Tibial nerve (tissue), 4 donors: ENCODE measurements around the gene MOB3A. TPM values are rescaled to one million over a fixed set of nuclear protein-coding genes. Genes with fewer than 3 reads are reported as not detected.
A peak's percentile ranks its signal among the peaks of the same experiment; 100 is the strongest.

Experiments
- DNase-seq, 2 donors: peaks; one replicate each; pipeline ENCODE4 v3.0.0-alpha.2; 2019; ENCODE audit warnings: low spot score in 2 of 2
- H3K27ac ChIP-seq, 4 donors: fragments of 200-600 bp; sonication (generic) in 3 of 4; one replicate each; pipeline ENCODE4 v1.5.1; 2017 to 2019; ENCODE audit warnings: mild to moderate bottlenecking in 1 of 4
- H3K27me3 ChIP-seq, 2 donors: fragments of 200-600 bp; sonication (generic) in 1 of 2; one replicate each; pipeline versions ENCODE4 v1.5.1 to v1.6.0; 2017 to 2019
- H3K36me3 ChIP-seq, 3 donors: fragments of 200-600 bp; sonication (generic); one replicate each; pipeline ENCODE4 v1.5.1; 2018 to 2019
- H3K4me1 ChIP-seq, 4 donors: fragments of 200-600 bp; sonication (generic) in 3 of 4; one replicate each; pipeline ENCODE4 v1.5.1; 2017 to 2019
- H3K4me3 ChIP-seq, 4 donors: fragments of 200-600 bp; sonication (generic) in 3 of 4; one replicate each; pipeline ENCODE4 v1.5.1; 2017 to 2019; ENCODE audit warnings: mild to moderate bottlenecking in 1 of 4, moderate library complexity in 1 of 4
- H3K9me3 ChIP-seq, 4 donors: fragments of 200-600 bp; sonication (generic) in 3 of 4; one replicate each; pipeline ENCODE4 v1.5.1; 2017 to 2019
- CTCF ChIP-seq, 5 experiments: fragments of 200-600 bp in 3 of 5; fragments of 450-650 bp in 2 of 5; sonication (generic) in 3 of 5; IDR thresholded peaks; one replicate each; pipeline ENCODE4 v1.5.1; 2016 to 2019; ENCODE audit warnings: antibody characterized with exemption in 5 of 5, mild to moderate bottlenecking in 3 of 5, moderate library complexity in 2 of 5
- EP300 ChIP-seq, 2 donors: sonication (generic); formaldehyde crosslinking; IDR thresholded peaks; one replicate each; pipeline ENCODE4 v1.6.1; 2017; ENCODE audit warnings: antibody characterized with exemption in 2 of 2, mild to moderate bottlenecking in 1 of 2
- POLR2A ChIP-seq, 2 donors: fragments of 450-650 bp; IDR thresholded peaks; one replicate each; pipeline ENCODE4 v1.6.1; 2017; ENCODE audit warnings: antibody characterized with exemption in 2 of 2, mild to moderate bottlenecking in 2 of 2, moderate library complexity in 2 of 2
- WGBS, 2 donors: methylation state at CpG; one replicate each; pipeline ENCODE4 v1.1.5; 2018; 5-methylcytosine and 5-hydroxymethylcytosine counted together
- total RNA-seq, 4 donors: library from RNA; depleted of rRNA; stranded (reverse); fragments of >200 nt; gene quantifications; one replicate each; pipeline ENCODE4 v1.1.0, GENCODE V29; 2016

MOB3A gene
- total RNA-seq, 4 donors from 2014 or later, result 31.7 to 70.8 (median 35.2) TPM

DNA sequence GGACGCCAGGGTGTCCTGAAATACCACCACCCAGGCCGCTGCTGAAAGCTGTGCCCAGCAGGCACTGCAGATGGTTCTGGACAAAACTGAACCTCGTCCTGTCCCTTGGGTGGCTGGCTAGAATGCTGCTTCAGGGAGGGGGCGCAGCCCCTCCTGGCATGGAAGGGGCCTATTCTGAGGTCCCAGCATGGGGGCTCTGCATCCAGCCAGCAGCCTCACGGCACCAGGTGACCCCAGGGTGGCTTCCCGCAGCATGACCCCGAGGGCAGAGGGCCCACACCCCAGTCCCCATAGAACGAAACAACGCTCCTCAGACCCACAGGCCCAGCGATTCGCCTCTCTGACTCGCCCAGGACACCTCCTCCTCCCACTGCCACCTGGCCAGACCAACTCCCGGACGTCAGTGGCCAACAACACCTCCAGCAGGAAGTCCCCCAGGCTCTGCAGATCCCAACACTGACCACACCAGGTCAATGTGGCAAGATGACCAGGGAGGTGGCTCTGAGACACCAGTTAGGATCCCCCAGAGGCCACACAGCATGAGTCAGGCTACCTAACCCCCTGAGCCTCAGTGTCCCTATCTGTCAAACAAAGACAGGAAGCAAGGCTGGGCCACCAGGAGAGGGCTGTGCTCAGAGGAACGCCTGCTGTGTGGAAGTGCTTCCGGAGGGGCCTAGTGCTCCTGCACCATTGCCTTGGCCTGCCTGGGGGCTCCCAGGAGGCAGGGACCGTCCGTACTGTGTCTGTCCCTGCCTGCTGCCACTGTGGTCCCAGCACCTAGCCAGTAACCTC, 51.2 kb downstream of the MOB3A start:
- DNase-seq, result no peak

DNA sequence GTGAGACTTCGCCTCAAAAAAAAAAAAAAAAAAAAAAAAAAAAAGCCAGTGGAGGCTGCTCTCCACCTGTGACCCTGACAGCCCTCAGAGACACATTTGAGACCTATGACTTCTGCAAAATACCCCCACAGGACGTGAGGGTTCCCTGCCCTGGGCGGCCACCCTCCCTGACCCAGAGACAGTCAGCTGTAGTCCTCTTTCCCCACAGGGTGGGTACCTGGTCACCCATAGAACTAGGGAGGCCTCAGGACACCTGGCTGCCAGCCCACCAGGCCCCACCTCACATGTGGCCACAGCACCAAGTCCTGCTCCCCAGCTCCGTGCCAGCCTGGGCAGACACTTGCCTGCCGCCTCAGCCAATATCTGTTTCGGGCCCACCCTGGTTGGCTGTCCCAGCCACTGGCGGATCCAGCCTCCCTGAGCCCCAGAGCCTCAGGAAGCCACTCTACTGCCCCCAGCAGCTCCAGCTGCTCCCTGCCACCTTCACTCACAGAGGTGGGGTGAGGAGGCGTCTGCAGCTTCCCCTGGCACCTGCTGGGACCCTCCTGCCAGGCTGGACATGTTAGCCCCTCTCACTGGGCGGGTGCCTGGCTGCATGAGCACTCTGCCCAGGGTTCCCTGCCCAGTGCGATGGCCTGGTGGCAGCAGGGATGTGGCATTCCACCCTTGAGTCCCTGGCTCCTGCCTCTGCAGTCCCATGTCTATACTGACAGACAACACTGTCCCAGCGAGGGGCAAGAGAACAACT, 52.0 kb downstream of the MOB3A start:
- Histone ChIP-seq H3K27me3 (no peaks in the 10 kb centered on the region), H3K4me1 (peaks cover 0 to 99% (median 89%) of the 10 kb centered on the region in 4 donors), H3K36me3 (peaks cover 0 to 74% (median 41%) of the 10 kb centered on the region in 3 donors), H3K27ac (peak overlapping the region; percentile 99), H3K4me3 (no peak overlapping the region), H3K9me3 (no peaks in the 10 kb centered on the region)
- 64 to 72% methylated on average over 7 to 8 of the region's 11 CpGs for WGBS, 2 donors
- no peak for DNase-seq
- TF ChIP-seq CTCF (IDR thresholded peaks at IDR 0.05), result no peak
- no peak for TF ChIP-seq EP300 (IDR thresholded peaks at IDR 0.05)
- no peak for TF ChIP-seq POLR2A (IDR thresholded peaks at IDR 0.05)

More for the DNA sequence above, 51.2 kb downstream of the MOB3A start:
- Histone ChIP-seq H3K27ac (peak overlapping the region; percentile 99), H3K9me3 (no peaks in the 10 kb centered on the region), H3K4me1 (peaks cover 0 to 97% (median 91%) of the 10 kb centered on the region in 4 donors), H3K36me3 (peaks cover 0 to 71% (median 33%) of the 10 kb centered on the region in 3 donors), H3K27me3 (no peaks in the 10 kb centered on the region), H3K4me3 (peak overlapping the region in 1 of 4 donors; percentile 8)
- 79 to 84% methylated on average over 18 of the region's 18 CpGs for WGBS, 2 donors
- TF ChIP-seq POLR2A (IDR thresholded peaks at IDR 0.05) (no peak), CTCF (IDR thresholded peaks at IDR 0.05) (no peak), EP300 (IDR thresholded peaks at IDR 0.05) (no peak)

GRCh38 chr19:2043251-2043641, 52.9 kb downstream of the MOB3A start:
- H3K27me3 ChIP-seq, result no peaks in the 10 kb centered on the region
- H3K4me3 ChIP-seq, result peak overlapping the region in 1 of 4 donors; percentile 39
- WGBS, 2 donors, result 61 to 81% methylated on average over 5 to 8 of the region's 9 CpGs
- H3K36me3 ChIP-seq, result peaks cover 0 to 80% (median 42%) of the 10 kb centered on the region in 3 donors
- no peaks in the 10 kb centered on the region for H3K9me3 ChIP-seq
- TF ChIP-seq POLR2A (IDR thresholded peaks at IDR 0.05), result no peak
- peaks cover 0 to 99% (median 80%) of the 10 kb centered on the region in 4 donors for H3K4me1 ChIP-seq
- H3K27ac ChIP-seq, result peak overlapping the region; percentile 86 to 99 (median 99)
- no peak for DNase-seq

DNA sequence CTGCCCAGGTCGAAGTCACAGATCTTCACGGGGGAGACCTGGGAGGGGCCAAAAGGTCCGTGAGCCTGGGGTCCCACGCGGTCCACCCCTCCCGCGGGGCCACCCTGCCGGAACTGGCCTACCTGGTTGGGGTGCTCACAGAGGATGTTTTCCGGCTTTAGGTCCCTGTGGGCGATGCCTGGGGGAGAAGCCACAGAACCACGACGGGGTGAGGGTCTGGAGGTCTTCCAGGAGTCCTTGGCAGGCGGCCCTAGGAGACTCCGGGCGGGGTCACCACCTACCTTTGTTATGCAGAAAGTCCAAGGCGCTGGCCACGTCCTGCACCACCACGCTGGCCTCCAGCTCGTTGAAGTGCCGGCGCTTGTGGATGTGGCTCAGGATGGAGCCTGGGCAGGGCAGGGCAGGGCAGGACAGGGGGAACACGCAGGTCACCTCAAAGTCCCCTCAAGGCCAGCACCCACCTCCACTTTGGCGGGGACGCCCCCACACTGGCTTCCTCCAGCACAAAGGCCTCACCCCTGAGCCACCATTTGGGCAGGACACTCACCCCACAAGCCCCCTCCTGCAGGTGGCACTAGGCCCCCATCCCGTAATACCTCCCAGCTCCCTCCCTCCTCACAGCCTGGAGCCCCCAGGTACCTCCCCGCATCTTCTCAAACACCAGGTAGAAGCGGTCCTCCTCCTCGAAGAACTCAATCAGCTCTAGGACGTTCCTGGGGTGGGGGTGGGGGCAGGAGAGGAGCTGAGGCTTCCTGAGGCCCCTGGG, 53.5 kb downstream of the MOB3A start:
- no peak for DNase-seq
- Histone ChIP-seq H3K4me1 (peaks cover 0 to 99% (median 75%) of the 10 kb centered on the region in 4 donors), H3K4me3 (peak overlapping the region in 3 of 4 donors; percentile 10 to 39 (median 35)), H3K27ac (peak overlapping the region; percentile 86 to 99 (median 99)), H3K9me3 (no peaks in the 10 kb centered on the region), H3K36me3 (peaks cover 0 to 82% (median 42%) of the 10 kb centered on the region in 3 donors), H3K27me3 (no peaks in the 10 kb centered on the region)
- 28 to 35% methylated on average over 15 to 21 of the region's 29 CpGs for WGBS, 2 donors
- TF ChIP-seq EP300 (IDR thresholded peaks at IDR 0.05), result peak in 1 of 2 donors; percentile 5
- peak in 1 of 2 donors; percentile 7 for TF ChIP-seq POLR2A (IDR thresholded peaks at IDR 0.05)
- no peak for TF ChIP-seq CTCF (IDR thresholded peaks at IDR 0.05)
